B cell (primary cell): ENCODE data around the gene ARHGEF38. TPM values are rescaled to one million over a fixed set of nuclear protein-coding genes. Genes with fewer than 3 reads are reported as not detected.

Source experiments
- ATAC-seq: fragments of 200-7000 bp; cut with Tn5 transposase; one replicate; pipeline ENCODE4 v1.10.0; 2021; ENCODE audit warnings: low read depth, mild to moderate bottlenecking, moderate number of reproducible peaks, moderate library complexity
- CTCF ChIA-PET: fragments of 350-600 bp; sonication (Branson Sonifier 250); formaldehyde crosslinking; loops from one replicate; lab custom pipeline; 2021; ENCODE audit warnings: antibody characterized with exemption, inconsistent platforms; lab: Charles Lee
- POLR2A ChIA-PET: fragments of 350-600 bp; sonication (Branson Sonifier 250); formaldehyde crosslinking; loops from one replicate; lab custom pipeline; 2021; ENCODE audit warnings: antibody characterized with exemption; lab: Charles Lee
- DNase-seq: peaks from one replicate; pipeline ENCODE4 v3.0.0; 2013
- H2AFZ ChIP-seq: 2 replicates; pipeline ENCODE4 v1.6.1; 2012; ENCODE audit warnings: mild to moderate bottlenecking, low read depth, low read length; ENCODE audit not compliant: insufficient read depth, poor library complexity, severe bottlenecking
- H3K27ac ChIP-seq, 2 donors: 1 replicate in 1 of 2; 2 replicates in 1 of 2; pipeline ENCODE4 v1.5.1; 2012 to 2013; ENCODE audit warnings: low read length in 2 of 2, mild to moderate bottlenecking in 2 of 2, moderate library complexity in 1 of 2
- H3K27me3 ChIP-seq, 4 experiments: fragments of 200-600 bp in 1 of 4; sonication (generic) in 1 of 4; replicated peaks in 1 of 4; 1 replicate in 2 of 4; 2 replicates in 2 of 4; pipeline versions ENCODE4 v1.6.1 to v1.7.0; 2013 to 2016; ENCODE audit warnings: low read length in 3 of 4, mild to moderate bottlenecking in 2 of 4, mixed read lengths in 1 of 4, moderate library complexity in 1 of 4; ENCODE audit not compliant: insufficient read depth in 4 of 4, control insufficient read depth in 3 of 4; ENCODE audit errors: control extremely low read depth in 1 of 4
- H3K36me3 ChIP-seq, 2 experiments: replicated peaks in 1 of 2; 1 replicate in 1 of 2; 2 replicates in 1 of 2; pipeline versions ENCODE4 v1.6.1 to v1.7.1; 2013; ENCODE audit warnings: low read length in 1 of 2; ENCODE audit not compliant: insufficient read depth in 2 of 2, control insufficient read depth in 1 of 2; ENCODE audit errors: control extremely low read depth in 1 of 2, extremely low read depth in 1 of 2
- H3K4me1 ChIP-seq, 2 donors: fragments of 200-600 bp in 1 of 2; sonication (generic) in 1 of 2; 1 replicate in 1 of 2; 2 replicates in 1 of 2; pipeline versions ENCODE4 v1.5.1 to v1.6.1; 2013 to 2017; ENCODE audit warnings: low read length in 2 of 2; ENCODE audit not compliant: control insufficient read depth in 2 of 2, insufficient read depth in 2 of 2
- H3K4me2 ChIP-seq: replicated peaks from 2 replicates; pipeline ENCODE3; 2012; ENCODE audit warnings: mild to moderate bottlenecking, low read depth, low read length; ENCODE audit not compliant: poor library complexity, severe bottlenecking
- H3K4me3 ChIP-seq, 5 experiments: fragments of 200-600 bp in 1 of 5; sonication (generic) in 1 of 5; 1 replicate in 3 of 5; 2 replicates in 2 of 5; pipeline versions ENCODE4 v1.5.1 to v1.7.0; 2011 to 2016; ENCODE audit warnings: low read length in 4 of 5, mild to moderate bottlenecking in 4 of 5, low read depth in 2 of 5, control low read depth in 1 of 5, moderate library complexity in 1 of 5; ENCODE audit not compliant: insufficient read depth in 1 of 5; ENCODE audit errors: control extremely low read depth in 1 of 5, extremely low read depth in 1 of 5
- H3K79me2 ChIP-seq: fragments of 200-600 bp; sonication (generic); one replicate; pipeline ENCODE4 v1.6.0; 2016; ENCODE audit warnings: low read length; ENCODE audit not compliant: control insufficient read depth, insufficient read depth
- H3K9ac ChIP-seq: fragments of 200-600 bp; sonication (generic); 2 replicates; pipeline ENCODE4 v1.6.1; 2017; ENCODE audit warnings: mild to moderate bottlenecking, low read length, moderate library complexity
- H3K9me3 ChIP-seq, 3 donors: one replicate each; pipeline versions ENCODE4 v1.6.1 to v1.7.1; 2013; ENCODE audit warnings: low read length in 2 of 3; ENCODE audit not compliant: control insufficient read depth in 2 of 3, insufficient read depth in 1 of 3; ENCODE audit errors: control extremely low read depth in 1 of 3
- H4K20me1 ChIP-seq: 2 replicates; pipeline ENCODE4 v1.6.0; 2012; ENCODE audit warnings: mild to moderate bottlenecking, low read length; ENCODE audit not compliant: insufficient read depth, control insufficient read depth, poor library complexity, severe bottlenecking
- H3K27ac Mint-ChIP-seq: one replicate; pipeline ENCODE4 v1.8.0; 2021; ENCODE audit warnings: mixed read lengths
- H3K27me3 Mint-ChIP-seq: one replicate; pipeline ENCODE4 v1.8.0; 2021; ENCODE audit warnings: mixed read lengths
- H3K4me1 Mint-ChIP-seq: one replicate; pipeline ENCODE4 v1.8.0; 2021; ENCODE audit warnings: mixed read lengths
- H3K4me3 Mint-ChIP-seq: one replicate; pipeline ENCODE4 v1.8.0; 2021; ENCODE audit warnings: mixed read lengths
- H3K9me3 Mint-ChIP-seq: one replicate; pipeline ENCODE4 v1.8.0; 2022; ENCODE audit warnings: mixed read lengths; ENCODE audit not compliant: insufficient read depth
- CTCF ChIP-seq: fragments of 200-600 bp; IDR thresholded peaks from one replicate; pipeline ENCODE4 v1.8.0; 2022; ENCODE audit warnings: antibody characterized with exemption, mild to moderate bottlenecking
- EZH2 ChIP-seq: IDR thresholded peaks from 2 replicates; pipeline ENCODE4 v1.6.1; 2012; ENCODE audit warnings: borderline replicate concordance, low read depth, mild to moderate bottlenecking, moderate library complexity, low read length; ENCODE audit not compliant: insufficient read depth, poor library complexity, severe bottlenecking
- WGBS: methylation state at CpG from one replicate; pipeline ENCODE4 v1.1.5; 2013; ENCODE audit warnings: missing lambda C conversion rate; ENCODE audit not compliant: insufficient coverage; 5-methylcytosine and 5-hydroxymethylcytosine counted together
- intact Hi-C: fragments of 100-400 bp; cut with micrococcal nuclease; formaldehyde crosslinking; loops from one replicate; pipeline ENCODE4 v1.10.0; 2022
- polyA plus RNA-seq: library from polyadenylated mRNA; depleted of rRNA; stranded (reverse); fragments of >200 nt; gene quantifications from 2 replicates; pipeline ENCODE4 v1.2.3, GENCODE V29; 2012
- total RNA-seq, 2 donors: library from RNA; stranded (reverse); fragments of 120-200 nt in 1 of 2; gene quantifications; 1 replicate in 1 of 2; 2 replicates in 1 of 2; pipeline versions ENCODE4 v1.2.3 to v1.2.4, GENCODE V29; 2013 to 2022

ARHGEF38 gene
- total and polyA plus RNA-seq, 2 donors (not counting 1 experiment from before 2014, with no cell fraction given), result not detected

GRCh38 chr4:105558277-105558676, 5.9 kb downstream of the ARHGEF38 start:
- TF ChIP-seq EZH2, result no peak
- no peak for TF ChIP-seq CTCF
- Mint-ChIP-seq H3K27me3 (peaks cover 13% of the 10 kb centered on the region), H3K4me3 (no peak overlapping the region), H3K27ac (no peak overlapping the region), H3K9me3 (no peaks in the 10 kb centered on the region), H3K4me1 (no peaks in the 10 kb centered on the region)
- POLR2A ChIA-PET, result no interaction called here
- Histone ChIP-seq H3K9ac (no peak overlapping the region), H3K4me3 (no peak overlapping the region), H3K36me3 (no peaks in the 10 kb centered on the region), H4K20me1 (no peaks in the 10 kb centered on the region), H3K4me1 (no peaks in the 10 kb centered on the region), H3K9me3 (no peaks in the 10 kb centered on the region), H3K27me3 (no peaks in the 10 kb centered on the region), H2AFZ (no peak overlapping the region), H3K79me2 (no peaks in the 10 kb centered on the region), H3K4me2 (no peak overlapping the region), H3K27ac (no peak overlapping the region)
- no peak for ATAC-seq
- DNase-seq, result no peak
- WGBS, result no CpG with 5 or more reads among the region's 3 CpGs
- intact Hi-C loops, result no loop called here
- CTCF ChIA-PET, result no interaction called here

GRCh38 chr4:105560421-105560848, 8.0 kb downstream of the ARHGEF38 start:
- ATAC-seq, result no peak
- H3K4me3 Mint-ChIP-seq, result no peak overlapping the region
- Histone ChIP-seq H3K4me3 (no peak overlapping the region), H3K27me3 (no peaks in the 10 kb centered on the region), H3K4me1 (no peaks in the 10 kb centered on the region), H2AFZ (no peak overlapping the region), H3K4me2 (no peak overlapping the region), H3K9ac (no peak overlapping the region), H4K20me1 (no peaks in the 10 kb centered on the region), H3K79me2 (no peaks in the 10 kb centered on the region), H3K27ac (no peak overlapping the region), H3K36me3 (no peaks in the 10 kb centered on the region), H3K9me3 (no peaks in the 10 kb centered on the region)
- no peak for DNase-seq
- no peak overlapping the region for H3K27ac Mint-ChIP-seq
- H3K4me1 Mint-ChIP-seq, result no peaks in the 10 kb centered on the region
- POLR2A ChIA-PET, result no interaction called here
- intact Hi-C loops, result no loop called here
- TF ChIP-seq CTCF, result no peak
- no peak for TF ChIP-seq EZH2
- peaks cover 8% of the 10 kb centered on the region for H3K27me3 Mint-ChIP-seq
- WGBS, result no CpG with 5 or more reads among the region's 1 CpG
- H3K9me3 Mint-ChIP-seq, result no peaks in the 10 kb centered on the region
- CTCF ChIA-PET, result no interaction called here
